GM21737 (cell line): Measurements from ENCODE around the gene WIF1.

Experiments used
- ATAC-seq: cut with Tn5 transposase; IDR thresholded peaks from one replicate; pipeline ENCODE4 v1.9.1; 2021; ENCODE audit warnings: mild to moderate bottlenecking, moderate library complexity; ENCODE audit not compliant: unreplicated experiment

Gene WIF1

DNA sequence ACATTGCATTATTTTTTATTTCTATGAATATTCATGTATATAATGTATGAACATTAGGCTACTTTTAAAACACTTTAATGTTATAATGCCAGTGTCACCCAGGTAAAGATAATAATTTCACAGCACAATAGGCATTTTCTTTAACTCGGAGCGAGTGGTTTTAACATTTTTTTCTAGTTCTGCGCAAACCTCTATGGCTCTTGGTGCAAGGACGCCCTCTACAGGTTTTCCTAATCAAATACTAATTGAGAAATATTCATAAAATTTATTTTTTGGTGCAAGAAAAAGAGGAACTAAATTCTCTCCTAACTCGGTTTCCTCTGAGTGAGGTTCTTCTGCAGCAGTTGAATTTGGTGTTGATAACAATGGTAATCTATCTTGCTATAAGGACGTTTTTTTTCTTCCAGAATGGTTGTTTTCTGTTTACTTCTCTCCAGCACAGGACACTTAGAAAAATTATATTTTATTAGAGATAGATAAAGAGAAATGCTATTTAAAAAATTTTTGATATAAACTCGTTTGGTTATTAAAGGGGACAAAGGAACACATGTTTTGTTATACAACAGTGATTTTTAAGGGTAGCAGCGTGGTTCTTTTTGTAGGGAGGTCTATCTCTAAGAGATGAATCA is 2.4 kb upstream of the WIF1 start:
- ATAC-seq: no peak

DNA sequence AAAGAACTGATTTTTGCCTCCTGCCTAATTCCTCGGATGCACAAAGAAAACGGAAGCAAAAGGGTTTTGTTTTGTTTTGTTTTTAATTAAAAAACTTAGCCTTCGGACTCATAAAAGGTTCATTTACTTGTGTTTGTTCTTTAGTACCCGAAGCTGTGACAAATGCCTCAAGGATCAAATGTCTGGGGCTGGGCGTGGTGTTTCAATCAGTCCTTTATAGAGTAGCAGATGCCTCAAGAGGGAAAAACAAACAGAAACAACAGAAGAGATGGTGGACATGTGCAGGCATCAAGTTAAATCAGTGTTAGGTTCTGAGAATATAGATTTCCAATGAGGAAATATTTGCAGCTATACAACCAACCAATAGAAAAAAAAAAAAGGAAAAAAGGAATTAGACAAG is 1.6 kb upstream of the WIF1 start:
- no peak for ATAC-seq

DNA sequence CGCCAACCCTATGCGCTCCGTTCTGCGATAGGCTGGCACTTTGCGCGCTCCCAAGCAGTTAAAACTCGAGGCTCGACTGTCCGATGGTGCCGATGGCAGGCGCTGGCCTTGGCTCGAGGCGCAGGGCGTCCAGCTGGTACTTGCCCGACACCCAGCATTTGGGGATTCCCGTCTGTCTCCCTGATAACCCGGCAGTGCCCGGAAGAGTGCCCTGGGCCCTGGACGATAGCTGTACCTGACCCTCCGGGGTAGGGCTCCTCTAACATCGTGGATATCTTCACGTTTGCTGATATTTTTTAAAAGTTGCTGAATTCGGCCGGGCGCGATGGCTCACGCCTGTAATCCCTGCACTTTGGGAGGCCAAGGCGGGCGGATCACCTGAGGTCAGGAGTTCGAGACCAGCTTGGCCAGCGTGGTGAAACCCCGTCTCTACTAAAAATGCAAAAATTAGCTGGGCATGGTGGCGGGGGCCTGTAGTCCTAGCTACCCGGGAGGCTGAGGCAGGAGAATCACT is 908 bp upstream of the WIF1 start:
- no peak for ATAC-seq

DNA sequence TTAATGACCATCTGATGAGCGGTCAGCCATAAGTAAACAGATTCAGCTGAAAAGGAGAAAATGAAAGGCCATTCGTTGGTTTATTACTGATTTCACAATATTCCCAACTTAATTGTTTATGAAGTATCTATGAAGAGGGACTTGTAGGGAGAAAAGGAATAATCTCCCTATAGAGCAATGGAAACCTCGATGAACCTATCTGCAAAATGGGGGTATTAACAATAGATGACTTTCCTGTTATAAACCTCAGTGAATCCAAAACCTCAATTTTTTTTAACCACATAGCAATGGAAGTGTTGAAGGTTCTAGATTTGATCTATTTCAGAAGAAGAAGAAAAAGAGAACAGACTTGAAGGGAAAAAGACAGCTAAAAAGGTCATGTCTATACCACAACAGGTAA is 2.0 kb downstream of the WIF1 start:
- no peak for ATAC-seq

DNA sequence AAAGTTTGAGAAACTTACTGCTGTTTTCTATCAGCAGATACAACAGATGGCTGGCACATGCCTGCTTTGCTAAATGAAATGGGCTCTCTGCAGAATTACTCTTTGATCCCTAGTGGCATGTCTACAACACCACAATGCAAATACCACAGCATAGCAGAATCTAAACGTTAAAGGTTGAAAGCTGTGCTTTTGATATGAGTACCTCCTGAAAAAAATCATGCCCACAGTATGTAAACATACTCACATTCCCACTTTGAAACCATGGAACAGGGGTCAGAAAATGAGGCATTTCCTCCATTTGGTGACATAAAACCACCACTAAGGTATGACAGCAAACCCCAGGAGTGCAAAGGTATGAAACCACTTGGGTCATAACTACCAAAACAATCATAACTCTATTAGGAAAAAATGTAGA is 7.5 kb downstream of the WIF1 start:
- ATAC-seq: no peak

DNA sequence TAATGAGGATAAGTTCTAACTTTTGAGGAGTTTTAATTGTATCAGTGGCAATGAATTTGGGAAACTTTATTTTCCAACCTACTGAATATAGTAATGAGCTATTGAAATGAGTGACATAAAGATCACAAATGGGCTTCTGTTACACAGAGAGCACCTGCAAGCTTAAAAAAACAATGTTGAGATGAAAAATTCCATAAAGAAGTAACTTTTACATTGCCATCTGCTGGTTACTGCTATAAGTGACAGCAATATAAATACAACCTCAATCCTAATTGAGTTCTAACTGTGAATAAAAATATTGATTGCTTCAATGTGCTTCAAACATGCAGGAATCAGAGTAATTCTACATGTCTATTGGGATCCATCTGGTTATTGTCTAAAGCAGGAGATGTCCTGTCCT is 14.2 kb downstream of the WIF1 start:
- ATAC-seq: no peak

DNA sequence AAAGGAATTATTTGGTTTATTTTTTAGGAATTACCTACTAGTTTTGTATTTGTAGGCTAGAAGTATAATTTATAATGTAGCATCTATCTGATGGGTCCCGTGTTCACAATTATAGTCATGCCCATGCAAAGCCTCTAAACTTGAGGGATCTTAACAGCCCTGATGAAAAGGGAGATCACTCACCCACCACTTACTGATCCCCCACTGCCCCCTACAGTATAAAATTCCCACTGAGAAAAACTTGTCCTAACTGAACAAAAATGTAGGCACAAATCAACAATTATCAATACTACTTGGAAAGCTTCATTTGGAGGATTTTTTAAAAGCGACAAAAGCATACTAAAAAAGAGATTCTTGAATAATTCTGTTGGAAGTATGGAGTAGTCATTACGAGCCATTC is 21.0 kb downstream of the WIF1 start:
- no peak for ATAC-seq

DNA sequence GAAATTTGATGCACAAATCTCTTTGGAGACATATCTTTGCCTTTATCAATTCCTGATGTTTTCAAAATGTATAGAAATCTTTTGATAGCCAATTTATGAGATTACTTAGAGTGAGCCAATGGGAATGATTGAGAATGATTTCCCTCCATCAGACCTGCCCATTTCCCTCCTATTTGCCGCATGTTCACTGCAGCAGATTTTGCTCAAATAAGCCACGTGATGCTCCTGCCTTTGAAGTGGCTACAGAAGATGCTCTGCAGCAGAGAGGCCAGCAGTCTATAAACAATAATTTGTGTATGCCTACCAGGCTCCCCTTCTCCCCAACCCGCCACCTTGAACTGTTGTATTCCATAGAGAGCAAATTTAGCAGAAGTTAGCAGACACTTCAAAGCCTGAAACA is 21.9 kb downstream of the WIF1 start:
- ATAC-seq: no peak

DNA sequence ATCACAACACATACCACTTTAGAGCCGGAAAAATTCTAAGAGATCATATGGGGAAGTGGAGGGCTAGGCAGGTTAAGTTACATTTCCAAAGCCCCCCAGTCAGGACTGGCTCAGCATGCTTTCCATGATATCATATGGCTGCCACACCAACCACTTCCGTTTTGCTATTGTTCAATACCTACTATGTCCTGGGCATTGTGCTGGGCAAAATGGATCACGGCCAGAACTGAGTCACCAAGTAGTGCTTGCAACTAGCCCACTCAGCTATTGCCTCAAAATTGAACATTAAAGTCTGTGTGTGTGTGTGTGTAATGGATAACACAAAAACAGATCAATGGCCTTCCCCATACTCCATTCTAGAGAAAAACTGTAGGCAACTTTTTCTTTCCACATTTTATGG is 22.7 kb downstream of the WIF1 start:
- ATAC-seq: no peak

DNA sequence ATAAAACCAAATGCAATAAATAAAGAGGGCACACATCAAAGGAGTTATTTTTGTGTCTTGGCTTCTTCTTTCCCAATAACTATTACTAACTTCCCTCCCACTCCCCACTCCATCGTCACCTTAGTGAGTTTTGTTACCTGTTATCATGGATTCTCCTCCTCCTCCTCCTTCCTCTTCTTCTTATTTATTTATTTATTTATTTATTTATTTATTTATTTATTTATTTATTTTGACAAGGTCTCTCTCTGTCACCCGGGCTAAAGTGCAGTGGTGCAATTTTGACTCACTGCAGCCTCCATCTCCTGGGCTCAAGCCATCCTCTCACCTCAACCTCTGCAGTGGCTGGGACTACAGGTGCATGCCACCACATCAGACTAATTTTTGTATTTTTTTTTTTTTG is 26.4 kb downstream of the WIF1 start:
- no peak for ATAC-seq

DNA sequence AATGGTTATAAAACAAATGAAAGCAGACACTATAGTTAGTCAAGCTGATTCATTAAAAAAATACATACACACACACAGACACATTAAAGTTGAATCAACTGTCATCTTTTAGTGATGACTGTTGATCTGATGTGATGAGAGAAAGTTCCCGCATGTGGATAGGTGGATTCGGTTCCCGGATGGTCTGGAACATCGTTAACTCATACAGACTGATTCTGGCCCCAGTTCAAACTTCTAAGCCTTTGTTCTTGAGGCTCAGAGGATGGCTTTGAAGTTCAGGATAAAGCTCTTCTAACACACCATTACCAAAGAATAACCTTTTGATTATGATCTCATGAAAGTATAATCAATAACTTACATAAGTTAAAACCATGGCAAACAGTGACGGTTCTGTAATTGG is 27.5 kb downstream of the WIF1 start:
- ATAC-seq: no peak

DNA sequence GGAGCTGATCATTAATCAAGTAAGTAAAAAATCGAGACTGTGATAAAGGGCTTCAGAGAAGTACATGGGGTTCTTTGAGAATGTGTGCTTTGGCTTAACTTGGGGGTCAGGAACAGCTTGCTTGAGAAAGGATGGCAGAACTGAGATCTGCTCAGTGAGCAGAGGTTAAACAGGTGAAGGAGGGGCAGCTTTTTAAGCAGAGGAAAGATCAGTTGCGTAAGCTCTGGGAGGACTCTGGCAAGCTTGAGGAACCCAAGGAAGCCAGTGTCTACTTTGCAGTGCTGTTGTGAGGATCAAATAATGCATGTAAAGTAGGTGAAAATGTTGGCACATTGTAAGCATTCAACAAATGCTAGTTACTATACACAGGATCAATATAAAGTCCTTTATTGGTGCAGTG is 30.6 kb downstream of the WIF1 start:
- no peak for ATAC-seq

DNA sequence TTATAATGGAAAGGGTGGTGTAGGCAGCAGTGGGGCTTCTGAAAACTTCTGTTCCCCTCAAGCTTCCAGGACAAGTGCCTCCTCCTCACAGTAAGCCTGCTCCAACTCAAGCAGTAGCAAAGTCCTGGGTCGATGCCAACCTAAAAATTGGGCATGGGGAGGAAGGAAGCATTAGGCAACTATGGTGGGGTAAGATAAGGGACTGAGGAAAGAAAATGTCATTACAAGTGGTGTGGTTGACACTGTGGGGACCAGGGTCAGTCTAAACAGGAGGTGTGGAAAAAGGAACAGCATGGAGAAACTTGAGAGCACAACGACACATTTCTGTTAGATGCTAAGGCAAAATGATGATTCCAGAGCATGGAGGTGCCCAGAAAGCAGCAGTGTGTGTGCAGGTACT is 34.9 kb downstream of the WIF1 start:
- ATAC-seq: no peak

DNA sequence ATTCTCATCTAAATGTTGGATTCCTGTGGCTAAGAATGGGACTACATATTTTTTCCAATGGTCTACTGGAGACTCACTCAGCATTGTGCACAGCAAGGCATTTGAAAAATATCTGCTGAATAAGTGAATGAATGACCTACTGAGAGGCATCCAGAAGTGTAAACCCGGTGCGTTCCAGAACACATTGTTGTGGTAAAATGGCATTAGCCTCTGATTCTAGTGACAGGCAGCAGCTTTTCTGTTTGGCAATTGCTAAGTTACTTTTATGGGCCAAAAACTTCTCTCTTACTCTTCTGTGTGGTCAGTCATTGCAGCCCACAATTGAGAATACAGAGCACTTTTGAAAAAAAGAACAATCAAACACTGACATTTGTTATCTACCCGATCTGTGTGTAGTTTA is 36.5 kb downstream of the WIF1 start:
- ATAC-seq: no peak

DNA sequence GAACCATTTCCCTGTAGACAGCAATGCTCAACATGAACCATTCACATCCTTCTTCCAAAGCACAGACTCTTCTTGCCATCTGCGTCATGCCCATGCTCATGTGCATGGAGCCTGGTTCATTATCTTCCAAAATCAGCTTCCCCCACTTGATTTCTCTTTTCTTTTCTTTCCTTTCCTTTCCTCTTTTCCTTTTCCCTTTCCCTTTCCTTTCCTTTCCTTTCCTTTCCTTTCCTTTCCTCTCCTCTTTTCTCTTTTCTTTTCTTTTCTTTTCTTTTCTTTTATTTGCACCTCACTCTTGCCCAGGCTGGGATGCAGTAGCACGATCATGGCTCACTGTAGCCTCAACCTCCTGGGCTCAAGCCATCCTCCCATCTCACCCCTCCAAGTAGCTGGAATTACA is 37.5 kb downstream of the WIF1 start:
- ATAC-seq: no peak

DNA sequence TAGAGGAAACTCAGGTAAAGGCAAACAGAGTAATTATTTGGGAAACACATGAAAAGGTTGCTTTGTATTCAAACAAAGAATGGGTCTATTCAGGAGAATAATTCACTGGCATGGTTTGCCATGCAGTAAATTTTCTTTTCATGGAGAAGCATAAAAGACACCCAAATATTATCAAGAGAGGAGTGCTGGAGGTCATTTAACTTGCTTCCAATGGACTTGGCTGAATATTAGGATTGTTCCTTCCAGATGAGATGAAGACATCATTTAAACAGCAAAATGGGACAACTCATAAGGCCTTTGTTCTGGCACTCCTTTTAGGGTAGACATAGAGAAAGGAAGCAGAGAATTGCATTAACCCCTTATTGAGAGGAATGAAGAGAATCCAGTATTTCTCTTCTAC is 38.7 kb downstream of the WIF1 start:
- no peak for ATAC-seq

DNA sequence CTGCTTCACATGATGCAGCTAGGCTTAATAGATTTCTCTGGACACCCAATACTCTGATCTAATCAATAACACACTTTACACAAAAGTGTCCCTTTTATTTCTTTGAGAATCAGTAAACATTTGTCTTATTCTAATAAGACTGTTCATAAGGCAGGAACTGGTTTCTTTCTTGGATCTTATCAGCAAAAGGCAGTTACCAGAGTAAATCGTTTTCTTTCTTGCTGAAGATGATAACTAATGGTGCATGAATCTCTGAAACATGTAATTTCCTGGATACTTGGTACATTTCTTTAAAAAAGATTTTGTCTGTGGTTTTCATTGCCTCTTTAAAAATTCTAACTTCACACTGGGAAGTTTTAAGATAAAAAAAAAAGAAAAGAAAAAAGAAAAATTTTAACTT is 39.6 kb downstream of the WIF1 start:
- no peak for ATAC-seq

DNA sequence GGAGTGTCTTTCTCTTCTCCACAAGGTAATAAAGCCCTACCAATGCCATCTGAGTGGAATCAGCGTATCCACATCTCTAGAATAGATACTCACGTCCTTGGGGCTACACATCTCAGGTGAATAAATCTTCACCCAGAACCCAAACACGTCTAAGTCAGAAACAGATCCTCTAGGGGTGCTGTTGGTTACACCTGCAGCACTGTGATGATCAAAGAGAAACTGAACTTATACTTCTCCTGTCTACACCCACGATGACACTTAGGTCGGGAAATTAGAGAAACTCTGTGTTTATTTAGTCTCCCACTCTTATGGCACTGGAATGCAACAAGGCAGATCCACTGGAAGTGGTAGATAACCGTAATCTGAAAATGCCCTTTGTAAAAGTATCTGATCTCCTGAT is 46.2 kb downstream of the WIF1 start:
- no peak for ATAC-seq

DNA sequence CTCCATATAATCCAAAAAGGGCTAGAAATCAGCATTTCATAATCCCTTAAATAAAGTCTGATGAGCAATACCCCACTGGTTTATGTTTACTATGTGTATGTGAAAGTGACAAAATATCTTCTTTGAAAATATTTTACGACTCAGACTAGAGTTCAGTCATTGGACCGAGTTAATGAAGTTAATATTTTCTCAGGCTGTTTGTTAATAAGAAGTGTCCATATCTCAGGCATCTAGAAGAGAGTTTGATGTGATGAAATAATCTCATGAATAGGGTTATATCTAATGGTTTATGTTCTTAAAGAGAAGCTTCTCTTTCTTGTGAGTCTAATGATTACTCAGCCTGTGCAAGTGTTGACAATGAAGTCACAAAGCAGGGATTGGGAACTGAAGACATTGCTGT is 51.8 kb downstream of the WIF1 start:
- ATAC-seq: no peak

DNA sequence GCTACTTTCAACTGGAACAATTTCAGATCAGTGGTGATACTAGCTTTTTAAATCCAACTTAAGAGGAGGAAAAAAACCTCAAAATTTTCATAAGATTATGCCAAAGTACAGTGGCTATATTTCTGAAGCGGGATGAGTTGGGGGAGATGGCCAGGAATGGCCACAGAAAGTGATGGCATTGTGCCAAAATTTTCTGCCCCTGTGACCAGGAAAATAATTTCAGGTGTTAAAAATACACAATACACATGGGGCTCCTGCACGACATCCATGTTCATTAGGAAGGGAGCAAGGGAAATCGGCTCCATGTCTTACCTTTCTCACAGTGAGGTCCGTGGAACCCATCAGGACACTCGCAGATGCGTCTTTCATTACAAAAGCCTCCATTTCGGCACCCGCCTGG is 53.7 kb downstream of the WIF1 start:
- no peak for ATAC-seq

DNA sequence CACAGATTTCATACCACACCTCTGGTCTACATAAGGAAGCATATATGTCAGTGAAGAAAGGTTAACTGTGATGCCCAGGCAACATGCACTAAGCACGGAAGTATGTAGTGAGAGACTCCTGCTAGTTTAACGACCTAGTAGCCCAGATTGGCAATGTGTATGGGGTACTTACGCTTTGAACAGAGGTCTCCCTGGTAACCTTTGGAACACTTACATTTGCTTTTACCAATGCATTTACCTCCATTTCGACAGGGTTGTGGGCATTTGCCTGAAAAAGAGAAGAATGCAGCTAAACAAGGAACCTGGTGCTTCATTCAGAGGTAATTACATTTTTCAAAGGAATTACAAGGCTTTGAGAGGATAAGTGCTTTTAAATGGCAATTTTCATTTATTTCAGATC is 65.2 kb downstream of the WIF1 start:
- ATAC-seq: no peak

DNA sequence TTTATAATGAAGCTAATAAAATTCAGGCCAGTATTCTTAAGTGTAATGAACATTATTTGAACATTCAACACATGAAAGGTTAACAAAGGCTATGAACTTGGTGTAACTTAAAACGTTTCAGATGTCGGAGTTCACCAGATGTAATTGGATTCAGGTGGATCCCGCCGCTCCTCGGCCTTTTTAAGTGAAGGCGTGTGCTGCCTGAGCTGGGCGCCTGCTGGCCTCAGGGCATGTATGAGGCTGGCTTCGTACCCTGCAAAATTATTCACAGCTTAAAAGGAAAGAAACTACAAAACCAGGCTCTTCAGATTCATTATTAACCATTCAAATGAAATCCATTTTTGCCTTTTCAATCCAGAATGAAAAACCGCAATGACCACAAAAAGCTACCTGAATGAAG is 69.9 kb downstream of the WIF1 start:
- no peak for ATAC-seq

DNA sequence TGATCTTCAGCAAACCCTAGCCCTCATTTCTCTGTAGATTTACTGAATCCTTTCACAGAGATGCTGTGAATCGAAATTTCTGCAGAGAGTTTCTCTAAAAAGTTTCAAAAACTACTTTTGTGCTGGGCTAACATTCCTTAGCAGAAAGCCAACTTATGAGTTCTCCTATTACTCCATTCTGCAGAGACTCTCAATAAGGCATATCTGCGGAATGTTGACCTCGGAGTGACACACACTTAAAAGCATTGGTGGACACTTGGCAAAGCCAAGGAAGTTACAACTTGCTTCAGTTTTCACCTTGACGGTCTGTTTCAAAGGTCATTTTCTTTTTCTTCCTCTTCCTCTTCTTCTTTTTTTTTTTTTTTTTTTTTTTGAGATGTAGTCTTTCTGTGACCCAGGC is 75.8 kb downstream of the WIF1 start:
- ATAC-seq: no peak

DNA sequence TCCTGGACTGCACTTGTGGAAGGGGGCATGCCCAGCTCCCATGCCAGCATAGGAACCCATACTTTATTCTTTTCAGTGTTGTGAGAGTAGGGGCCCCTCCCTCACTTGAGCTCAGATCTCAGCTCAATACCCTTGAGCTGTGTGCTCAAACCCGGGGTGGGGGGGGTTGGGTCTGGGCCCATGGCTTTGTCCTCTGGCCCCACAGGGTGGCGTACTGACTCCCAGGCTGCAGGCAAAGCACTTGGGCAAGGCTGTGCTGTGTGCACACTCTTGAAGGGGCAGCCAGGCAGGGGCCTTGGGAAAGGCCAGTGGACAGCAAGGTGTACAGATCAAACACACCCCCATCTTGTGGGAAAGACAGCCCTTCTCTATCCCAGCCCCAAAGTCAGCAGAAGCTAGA is 81.8 kb downstream of the WIF1 start:
- no peak for ATAC-seq
